ENCODE results near the gene ERCC2.
A peak's percentile ranks its signal among the peaks of the same experiment; 100 is the strongest.
"Not testable (repeated sequence)": the region's sequence is repeated elsewhere in the genome, so short reads cannot be mapped to it uniquely, and the experiment has no call there.

The ERCC2 gene

DNA sequence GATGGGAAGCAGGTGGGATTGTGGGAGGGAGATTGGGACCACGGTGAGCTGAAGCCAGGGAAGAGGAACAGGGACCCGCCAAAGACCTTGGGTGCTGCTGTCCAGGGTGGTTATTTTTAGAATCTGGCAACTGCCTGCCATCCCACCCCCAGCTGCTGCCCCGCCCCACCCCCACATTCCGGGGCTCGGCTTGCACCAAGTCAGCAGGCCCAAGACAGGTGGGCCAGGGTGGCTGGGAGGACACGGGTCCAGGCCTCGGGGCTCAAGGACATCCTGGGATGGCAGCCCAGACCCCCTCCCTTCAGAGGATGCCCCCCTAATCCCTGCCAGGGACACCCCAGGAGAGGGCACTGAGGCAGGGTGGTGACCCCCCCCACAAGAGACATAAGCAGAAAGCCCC lies 48.5 kb downstream of the ERCC2 start:
- TF ChIP-seq, protein P1, sequence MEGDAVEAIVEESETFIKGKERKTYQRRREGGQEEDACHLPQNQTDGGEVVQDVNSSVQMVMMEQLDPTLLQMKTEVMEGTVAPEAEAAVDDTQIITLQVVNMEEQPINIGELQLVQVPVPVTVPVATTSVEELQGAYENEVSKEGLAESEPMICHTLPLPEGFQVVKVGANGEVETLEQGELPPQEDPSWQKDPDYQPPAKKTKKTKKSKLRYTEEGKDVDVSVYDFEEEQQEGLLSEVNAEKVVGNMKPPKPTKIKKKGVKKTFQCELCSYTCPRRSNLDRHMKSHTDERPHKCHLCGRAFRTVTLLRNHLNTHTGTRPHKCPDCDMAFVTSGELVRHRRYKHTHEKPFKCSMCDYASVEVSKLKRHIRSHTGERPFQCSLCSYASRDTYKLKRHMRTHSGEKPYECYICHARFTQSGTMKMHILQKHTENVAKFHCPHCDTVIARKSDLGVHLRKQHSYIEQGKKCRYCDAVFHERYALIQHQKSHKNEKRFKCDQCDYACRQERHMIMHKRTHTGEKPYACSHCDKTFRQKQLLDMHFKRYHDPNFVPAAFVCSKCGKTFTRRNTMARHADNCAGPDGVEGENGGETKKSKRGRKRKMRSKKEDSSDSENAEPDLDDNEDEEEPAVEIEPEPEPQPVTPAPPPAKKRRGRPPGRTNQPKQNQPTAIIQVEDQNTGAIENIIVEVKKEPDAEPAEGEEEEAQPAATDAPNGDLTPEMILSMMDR (conservative IDR thresholded peaks at IDR 0.05; ENCODE audit: low read length): no peak
- no peak for DNase-seq (ENCODE audit: low read depth)
- H3K4me3 ChIP-seq (ENCODE audit: low read length): no peak overlapping the region

GRCh38 chr19:45320997-45321775 lies 49.2 kb downstream of the ERCC2 start:
- TF ChIP-seq, protein P1 (conservative IDR thresholded peaks at IDR 0.05; ENCODE audit: low read length): no peak
- no peak for DNase-seq (ENCODE audit: low read depth)
- no peak overlapping the region for H3K4me3 ChIP-seq (ENCODE audit: low read length)

DNA sequence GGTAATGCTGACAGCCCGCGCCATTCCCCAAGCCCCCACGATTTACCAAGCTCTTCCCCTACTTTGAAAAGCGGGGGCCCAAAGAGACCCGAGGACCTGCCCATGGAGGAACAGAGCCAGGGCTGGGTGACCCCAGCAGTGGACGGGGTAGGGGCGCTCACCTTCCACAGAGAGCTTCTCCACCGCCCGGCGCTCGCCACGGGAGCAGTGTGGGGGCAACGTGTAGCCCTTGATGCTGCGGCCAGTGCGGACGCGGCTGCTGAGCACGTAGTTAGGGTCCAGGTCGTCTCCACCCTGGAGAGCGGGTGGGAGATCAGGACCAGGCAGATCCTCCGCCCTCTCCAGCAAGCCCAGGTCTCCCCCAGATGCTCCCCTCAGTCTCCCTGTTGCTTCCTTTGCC lies 55.1 kb downstream of the ERCC2 start:
- no peak for DNase-seq (ENCODE audit: low read depth)

DNA sequence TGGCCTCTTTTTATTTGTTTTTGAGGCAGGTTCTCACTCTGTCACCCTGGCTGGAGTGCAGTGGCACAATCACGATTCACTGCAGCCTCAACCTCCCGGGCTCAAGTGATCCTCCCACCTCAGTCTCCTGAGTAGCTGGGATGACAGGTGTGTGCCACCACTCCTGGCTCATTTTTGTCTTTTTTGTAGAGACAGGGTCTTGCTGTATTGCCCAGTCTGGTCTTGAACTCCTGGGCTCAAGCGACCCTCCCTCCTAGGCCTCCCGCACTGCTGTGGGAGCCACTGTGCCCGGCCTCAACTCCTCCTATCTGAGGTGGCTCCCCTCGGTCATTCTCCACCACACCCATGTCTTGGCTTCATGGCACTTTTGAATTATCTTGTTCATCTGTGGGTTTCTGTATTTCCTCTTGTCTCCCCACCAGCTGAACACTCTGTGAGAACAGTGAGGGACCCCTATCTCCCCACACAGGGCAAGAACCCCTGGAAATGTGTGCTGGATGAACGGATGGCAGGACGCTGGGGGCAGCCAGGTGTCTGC lies 55.6 kb downstream of the ERCC2 start:
- TF ChIP-seq, protein P1 (conservative IDR thresholded peaks at IDR 0.05; ENCODE audit: low read length): no peak
- no peak for DNase-seq (ENCODE audit: low read depth)
- H3K4me3 ChIP-seq (ENCODE audit: low read length): no peak overlapping the region

More for the DNA sequence above, 55.1 kb downstream of the ERCC2 start:
- TF ChIP-seq, protein P1 (conservative IDR thresholded peaks at IDR 0.05; ENCODE audit: low read length): no peak
- no peak overlapping the region for H3K4me3 ChIP-seq (ENCODE audit: low read length)

GRCh38 chr19:45312285-45312684 lies 58.1 kb downstream of the ERCC2 start:
- DNase-seq (ENCODE audit: low read depth): not testable (repeated sequence)

DNA sequence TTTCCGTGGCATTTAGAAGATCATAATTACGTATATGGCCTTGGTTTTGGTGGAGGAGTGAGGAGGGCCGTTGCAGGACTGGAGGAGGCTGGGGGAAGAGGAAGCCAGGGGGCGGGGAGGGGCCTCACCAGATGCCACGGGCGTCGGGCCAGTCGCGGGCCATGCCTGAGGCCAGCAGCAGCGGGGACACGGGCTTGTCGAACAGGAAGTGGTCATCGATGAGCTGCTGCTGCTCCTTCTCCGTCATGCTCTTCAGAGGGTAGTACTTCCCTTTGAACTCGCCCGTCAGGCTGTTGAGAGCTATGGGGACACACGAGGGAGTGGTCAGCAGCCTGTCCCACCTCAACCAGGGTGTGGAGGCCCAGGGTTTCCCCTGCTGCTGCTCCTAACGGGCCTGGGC lies 58.8 kb downstream of the ERCC2 start:
- H3K4me3 ChIP-seq (ENCODE audit: low read length): no peak overlapping the region
- DNase-seq (ENCODE audit: low read depth): peak; percentile 11
- TF ChIP-seq, protein P1 (conservative IDR thresholded peaks at IDR 0.05; ENCODE audit: low read length): no peak

More at GRCh38 chr19:45312285-45312684, 58.1 kb downstream of the ERCC2 start:
- not testable (repeated sequence) for H3K4me3 ChIP-seq (ENCODE audit: low read length)

DNA sequence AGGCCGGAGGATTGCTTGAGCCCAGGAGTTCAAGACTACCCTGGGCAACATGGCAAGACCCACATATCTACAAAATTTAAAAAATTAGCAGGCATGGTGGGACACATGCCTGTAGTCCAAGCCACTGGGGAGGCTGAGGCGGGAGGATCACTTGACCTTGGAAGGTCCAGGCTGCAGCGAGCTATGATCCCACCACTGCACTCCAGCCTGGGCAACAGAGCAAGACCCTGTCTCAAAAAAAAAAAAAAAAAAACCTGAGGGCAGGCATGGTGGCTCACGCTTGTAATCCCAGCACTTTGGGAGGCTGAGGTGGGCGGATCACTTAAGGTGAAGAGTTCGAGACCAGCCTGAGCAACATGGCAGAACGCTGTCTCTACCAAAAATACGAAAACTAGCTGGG lies 61.1 kb downstream of the ERCC2 start:
- not testable (repeated sequence) for DNase-seq (ENCODE audit: low read depth); H3K4me3 ChIP-seq (ENCODE audit: low read length)

DNA sequence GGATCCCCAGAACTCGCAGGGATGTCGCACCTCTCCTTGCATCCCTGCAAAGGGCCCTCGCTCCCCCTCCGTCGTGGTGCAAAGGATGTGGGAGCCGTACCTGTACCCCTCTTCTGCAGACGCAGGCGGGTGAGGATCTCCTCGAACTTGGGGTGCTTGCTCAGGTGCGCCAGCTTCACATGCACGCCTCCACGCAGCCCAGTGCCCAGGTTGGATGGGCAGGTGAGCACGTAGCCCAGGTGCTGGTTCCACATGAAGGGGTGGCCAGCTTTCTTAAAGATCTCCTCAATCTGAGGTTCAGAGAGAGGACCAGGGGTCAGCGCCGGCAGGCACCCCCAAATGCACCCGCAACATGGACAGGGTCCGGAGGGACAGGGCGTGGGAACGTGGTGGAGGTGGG lies 63.0 kb downstream of the ERCC2 start:
- DNase-seq (ENCODE audit: low read depth): no peak
- H3K4me3 ChIP-seq (ENCODE audit: low read length): no peak overlapping the region
- TF ChIP-seq, protein P1 (conservative IDR thresholded peaks at IDR 0.05; ENCODE audit: low read length): no peak

Data from AG10803 (cell line).